Dermis microvascular lymphatic vessel endothelial cell (primary cell): ENCODE results near the gene OTX1. TPM values are rescaled to one million over a fixed set of nuclear protein-coding genes. Genes with fewer than 3 reads are reported as not detected.

Source experiments
- DNase-seq, 2 donors: peaks; one replicate each; pipeline versions ENCODE4 v3.0.0 to v3.0.0-alpha.2; 2010; ENCODE audit warnings: low read depth in 2 of 2
- total RNA-seq: library from RNA; depleted of rRNA; stranded (reverse); fragments of >200 nt; gene quantifications from 2 replicates; pipeline ENCODE4 v1.2.1, GENCODE V29; 2014

The OTX1 gene
- total RNA-seq, 1 donor from 2014 or later: under 0.01 TPM

- no peak for DNase-seq
Measured at GRCh38 chr2:63046961-63047320, 3.7 kb upstream of the OTX1 start.

DNA sequence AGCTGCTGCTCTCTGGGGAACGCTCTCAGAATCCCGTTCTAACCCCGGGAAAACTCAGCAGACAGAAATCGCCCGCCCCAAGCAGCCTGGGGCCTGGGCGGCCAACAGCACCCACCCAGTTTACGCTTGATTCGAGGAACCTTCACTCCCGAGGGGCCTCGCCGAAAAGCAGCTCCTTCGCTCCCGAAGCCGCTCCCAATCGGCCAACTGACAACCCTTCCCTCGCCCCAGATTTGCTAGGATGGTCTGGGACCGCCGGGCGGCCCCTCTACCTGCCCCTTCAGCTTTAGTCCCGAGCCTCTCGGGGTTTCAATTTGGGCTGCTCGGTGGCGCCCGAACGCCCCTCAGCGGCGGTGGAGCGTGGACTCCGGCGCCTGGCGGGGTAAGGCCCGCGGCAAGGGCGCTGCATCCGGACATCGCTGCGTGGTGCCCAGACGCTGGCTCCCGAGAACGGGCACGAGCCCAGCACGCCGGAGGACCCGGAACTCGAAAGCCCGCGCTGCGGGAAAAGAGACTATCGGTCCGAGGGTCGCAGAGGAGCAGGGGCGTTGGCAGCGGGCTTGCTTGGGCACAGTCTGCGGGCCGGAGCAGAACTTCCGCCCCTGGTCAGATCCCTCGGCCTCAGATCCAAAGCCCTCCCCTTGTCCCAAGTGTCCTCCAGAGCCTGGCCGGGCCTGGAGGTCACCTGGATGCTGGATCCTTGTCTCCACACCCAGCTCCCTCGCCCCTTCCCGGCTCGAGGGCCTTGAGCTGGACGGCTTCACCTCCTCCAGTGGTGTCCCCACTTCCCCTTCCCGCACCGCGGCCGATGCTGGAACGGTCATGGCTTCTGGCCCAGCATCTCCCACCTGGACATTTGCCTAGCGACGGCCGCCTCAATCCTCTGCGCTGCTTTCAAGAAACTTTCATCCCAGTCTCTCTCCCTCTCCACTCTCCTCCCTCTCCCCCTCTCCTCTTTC, 3.0 kb upstream of the OTX1 start:
- no peak for DNase-seq

DNA sequence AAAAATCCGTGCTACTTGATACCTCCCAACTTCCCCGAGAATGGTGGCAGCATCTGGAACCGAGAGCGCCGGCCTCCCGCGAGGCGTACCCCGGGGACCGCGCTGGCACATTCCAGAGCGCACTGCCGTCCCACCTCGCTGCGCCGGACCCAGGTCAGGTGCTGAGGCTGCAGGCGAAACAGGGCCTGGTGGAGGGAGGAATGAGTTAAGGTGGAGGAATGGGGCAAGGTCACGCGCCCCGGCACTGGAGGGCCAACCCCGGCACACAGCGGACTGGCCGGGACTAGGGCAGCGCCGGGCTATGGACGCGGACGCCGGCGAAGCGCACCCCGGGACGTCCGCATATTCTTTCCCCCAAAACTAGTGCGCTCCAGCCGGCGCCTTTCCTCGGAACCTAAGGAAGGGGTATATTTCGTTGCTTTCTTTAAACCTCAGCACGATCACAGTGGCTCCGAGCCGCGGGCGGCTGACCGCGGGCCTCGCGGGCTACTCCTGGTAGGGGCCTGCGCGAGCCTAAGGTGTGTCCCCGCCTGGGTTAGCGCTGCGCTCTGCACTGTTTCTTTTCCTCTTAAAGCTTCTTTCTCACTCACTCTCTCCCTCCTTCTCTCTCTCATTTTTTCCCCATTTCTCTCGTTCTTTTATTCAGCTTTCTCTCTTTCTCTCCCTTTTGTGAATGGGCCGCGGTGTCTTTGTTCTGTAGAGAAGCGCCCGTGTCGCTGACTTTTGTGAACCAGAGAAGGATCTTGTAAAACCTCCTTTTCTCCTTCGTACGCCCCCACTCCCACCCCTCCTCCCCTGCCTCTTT, 2.1 kb upstream of the OTX1 start:
- no peak for DNase-seq

DNA sequence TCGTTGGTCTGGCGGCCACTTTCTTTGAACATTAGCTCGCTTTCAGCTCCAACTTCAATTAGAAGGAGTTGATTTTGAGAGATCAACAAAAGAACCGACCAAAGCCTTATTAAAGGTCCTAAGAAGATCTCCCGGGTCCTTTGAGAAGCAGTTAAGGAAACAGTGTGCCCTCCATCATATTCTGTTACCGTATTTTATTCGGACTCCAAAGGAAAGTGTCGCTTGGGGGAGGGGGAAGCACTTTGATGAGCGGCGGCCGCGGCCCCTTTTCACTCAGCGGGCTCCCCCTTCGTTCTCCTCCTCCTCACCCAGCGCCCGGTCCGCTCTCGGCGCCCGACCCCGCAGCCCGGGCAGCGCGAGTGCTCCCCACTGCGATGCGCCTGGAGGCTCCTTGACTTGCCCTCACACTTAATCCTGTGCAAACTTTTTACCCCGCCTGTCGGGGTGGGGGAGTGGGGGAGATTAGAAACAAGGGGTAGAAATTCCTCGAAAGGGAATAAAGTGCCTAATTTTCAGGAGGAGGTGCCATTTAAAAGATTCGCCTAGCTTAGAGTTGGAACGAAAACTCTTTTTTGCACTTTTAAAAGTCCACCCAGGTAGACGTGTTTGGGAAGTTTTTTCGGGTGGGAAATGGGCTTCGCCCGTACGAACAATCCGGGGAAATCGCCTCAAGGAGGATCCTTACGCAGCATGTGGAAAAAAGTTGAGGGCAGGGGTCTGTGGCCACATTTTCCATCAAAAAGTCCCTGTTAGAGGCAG, 1.2 kb upstream of the OTX1 start:
- DNase-seq: no peak

GRCh38 chr2:63049970-63050333, 678 bp upstream of the OTX1 start:
- DNase-seq: no peak

DNA sequence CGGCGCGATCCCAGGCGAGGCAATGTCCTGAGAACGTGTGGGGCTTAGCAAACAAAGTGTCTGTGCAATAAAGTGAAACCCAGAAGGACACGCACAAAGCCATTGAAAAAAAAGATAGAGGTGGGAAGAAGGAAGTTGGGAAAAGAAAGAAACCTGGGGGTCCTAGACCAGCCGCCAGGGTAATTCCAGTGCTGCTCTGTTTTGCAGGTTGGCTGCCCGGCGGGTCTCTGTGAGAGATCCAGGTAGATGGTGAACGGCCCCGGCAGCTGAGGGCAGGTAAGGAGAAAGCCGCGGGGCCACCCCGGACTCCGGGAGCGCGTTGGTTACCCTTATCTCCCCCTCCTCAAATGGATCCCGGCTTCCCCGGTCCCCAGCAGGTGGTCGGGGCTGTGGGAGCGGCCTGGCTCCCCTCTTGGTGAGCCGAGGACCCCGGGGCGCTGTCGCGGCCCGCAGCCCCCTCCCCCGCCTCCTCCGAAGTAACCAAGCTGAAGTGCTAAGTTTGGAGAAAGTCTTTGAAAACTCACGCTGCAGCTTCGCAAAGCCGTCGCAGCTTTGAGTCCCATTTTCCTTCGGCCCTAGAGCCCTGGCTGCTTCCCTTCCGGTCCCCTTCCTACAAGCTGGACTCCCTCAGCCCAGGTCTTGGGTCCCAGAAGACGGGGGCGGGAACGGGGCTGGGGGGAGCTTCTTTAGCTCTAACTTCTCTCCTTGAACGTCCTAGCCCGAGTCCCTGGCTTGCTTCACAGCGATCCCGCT, 588 bp downstream of the OTX1 start:
- DNase-seq: no peak

- no peak for DNase-seq
Measured at GRCh38 chr2:63051795-63052333, 1.2 kb downstream of the OTX1 start.

- DNase-seq: no peak
Measured at GRCh38 chr2:63052411-63053080, 1.9 kb downstream of the OTX1 start.

- no peak for DNase-seq
Measured at GRCh38 chr2:63053081-63053888, 2.7 kb downstream of the OTX1 start.

- DNase-seq: no peak
Measured at GRCh38 chr2:63053889-63054602, 3.4 kb downstream of the OTX1 start.

- no peak for DNase-seq
Measured at GRCh38 chr2:63054841-63055225, 4.2 kb downstream of the OTX1 start.

- DNase-seq: no peak
Measured at GRCh38 chr2:63055226-63056106, 4.8 kb downstream of the OTX1 start.

GRCh38 chr2:63056107-63057050, 5.7 kb downstream of the OTX1 start:
- no peak for DNase-seq

DNA sequence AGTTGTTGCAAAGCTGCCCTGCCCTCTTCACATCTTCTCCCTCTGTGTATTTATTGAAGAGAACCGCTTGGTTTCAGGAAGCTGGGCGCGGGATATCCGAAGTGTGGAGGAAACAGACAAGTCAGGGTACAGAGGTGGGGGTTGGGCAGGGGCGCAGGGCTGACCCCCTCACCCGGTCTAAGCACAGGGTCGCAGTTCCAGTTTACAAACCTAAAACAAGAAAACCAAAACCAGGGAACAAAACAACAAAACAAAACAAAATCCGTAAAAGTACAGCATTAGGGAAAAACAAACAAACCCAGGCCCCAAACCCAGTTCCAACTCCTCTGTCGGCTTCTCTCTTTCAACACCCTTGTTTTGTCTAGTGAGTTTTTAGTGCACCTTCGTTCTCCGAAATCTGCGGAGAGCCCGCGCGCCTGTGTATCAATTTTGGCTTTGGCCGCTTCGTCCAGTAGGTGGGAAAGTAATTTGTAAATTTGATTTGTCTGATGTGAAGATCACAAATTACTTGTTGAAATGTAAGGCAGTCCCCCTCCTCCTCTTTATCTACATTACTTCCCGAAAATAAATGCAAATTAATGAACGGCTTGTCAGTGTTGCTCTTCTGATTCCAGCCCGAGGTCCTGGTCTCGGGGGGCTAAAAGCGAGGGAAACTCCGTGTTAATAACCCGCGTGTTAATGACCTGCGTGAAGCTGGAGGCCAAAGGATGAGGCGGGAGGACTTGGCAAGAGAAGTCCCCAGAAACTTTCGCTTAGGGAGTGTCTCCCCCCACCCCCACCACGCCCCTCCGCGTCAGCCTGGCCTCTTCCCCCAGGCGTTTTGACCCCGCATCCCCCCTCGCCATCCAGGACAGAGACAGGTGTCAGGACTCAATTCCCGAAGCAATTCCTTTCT, 6.9 kb downstream of the OTX1 start:
- no peak for DNase-seq

DNA sequence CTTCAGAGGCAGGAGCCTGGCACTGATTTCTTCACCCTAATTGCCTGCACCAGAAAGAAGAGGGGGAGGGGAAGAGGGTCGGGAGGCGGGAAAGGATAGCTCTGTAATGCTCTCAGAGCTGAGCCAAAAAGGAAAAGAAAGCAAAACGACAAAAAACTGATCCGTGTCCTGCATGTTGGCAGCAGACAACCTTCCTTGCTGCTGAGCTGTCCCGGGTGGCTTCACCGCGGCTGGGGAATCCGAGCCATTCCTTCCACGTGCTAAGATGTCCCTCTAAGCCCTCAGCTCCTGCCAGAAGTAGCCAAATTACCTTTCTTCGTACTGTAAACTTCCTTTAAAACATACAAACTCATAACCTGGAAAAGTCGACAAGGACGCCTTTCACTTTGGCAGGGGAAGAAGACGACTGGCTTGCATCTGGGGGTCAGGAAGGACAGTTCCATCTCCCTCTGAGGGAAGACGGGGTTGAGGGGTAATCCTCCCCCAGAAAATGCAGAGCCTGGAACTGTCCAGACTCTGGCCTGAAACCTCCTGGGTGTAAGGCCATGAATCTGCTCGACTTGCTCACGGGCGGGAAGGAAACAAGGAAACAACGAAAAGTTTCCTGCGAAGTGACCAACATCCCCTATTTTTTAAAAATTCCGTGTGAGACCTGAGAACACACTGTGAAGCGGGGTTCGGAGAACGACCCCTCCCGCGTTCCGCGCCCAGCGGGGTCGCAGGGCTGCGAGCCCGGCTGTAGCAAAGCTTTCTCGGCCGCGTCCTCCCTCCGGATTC, 7.7 kb downstream of the OTX1 start:
- no peak for DNase-seq
